ENCODE results near the gene CCNL1.

Gene CCNL1

DNA sequence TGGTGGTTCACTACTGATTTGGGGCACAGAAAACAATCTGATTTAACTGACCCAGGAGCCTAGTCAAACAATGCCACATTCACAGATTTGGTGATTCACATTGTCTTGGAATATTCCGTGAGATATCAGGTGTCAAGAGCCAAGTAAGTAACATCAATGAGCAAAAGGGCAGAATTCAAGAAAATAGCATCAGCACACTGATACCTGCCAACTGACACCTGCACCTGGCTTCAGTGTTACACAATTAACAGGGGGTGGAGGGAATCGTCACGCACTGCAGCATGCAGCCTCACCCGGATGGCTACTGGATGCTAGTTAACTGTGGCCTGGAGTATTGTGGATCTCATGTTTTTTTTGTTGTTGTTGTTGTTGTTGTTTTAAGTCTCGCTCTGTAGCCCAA lies 17.6 kb downstream of the CCNL1 start:
- peak; percentile 30 to 71 for DNase-seq

DNA sequence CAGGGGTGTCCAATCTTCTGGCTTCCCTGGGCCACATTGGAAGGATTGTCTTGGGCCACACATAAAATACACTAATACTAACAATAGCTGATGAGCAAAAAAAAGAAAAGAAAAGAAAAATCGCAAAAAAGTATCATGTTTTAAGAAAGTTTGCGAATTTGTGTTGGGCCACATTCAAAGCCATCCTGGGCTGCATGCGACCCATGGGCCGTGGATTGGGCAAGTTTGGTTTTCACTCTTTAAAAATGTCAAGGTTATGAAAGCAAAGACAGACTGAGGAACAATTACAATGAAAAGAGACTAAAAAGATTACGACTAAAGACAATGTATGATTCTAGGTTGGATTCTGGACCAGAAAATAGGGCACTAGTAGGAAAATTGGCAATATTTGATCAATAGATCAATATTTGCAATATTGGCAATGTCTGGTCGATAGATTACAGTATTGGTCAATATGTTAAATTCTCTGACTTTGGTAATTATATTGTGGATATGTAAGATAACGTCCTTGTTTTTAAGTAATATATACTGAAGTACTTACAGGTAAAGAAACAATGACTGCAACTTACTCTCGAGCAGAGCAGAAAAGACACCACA lies 19.9 kb downstream of the CCNL1 start:
- DNase-seq, result no peak

DNA sequence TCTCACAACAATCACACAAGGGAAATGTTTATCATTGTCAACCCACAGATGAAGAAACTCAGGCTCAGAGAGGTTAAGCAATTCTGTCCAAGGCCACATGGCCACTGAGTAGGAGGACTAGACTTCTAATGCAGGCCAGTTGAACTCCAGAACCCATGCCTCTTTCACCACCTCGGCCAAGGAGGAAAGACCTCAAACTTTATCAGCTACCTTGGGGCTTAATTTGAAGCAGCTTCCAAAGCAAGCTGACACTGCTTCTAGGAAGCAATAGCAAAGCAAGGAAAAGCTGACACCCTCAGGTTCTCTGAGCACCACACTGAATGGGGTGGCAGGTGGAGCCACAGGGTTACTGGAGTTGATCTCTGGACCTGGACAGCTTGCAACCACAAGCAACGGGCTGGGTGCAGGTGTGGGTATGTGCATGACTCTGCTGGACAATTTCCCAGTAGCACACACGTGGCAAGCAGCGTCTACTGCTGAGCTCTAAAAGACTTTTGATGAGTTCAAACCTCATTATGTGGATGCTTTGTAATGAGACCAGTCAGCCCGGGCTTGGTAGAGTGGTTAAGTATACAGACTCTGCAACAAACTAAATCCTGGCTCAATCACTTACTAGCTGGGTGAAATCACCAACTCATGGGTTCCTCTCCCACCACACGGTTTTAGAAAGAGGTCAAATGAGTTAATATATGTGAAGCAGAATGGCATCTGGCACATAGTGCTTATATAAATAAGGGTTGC lies 23.1 kb downstream of the CCNL1 start:
- peak in 1 of 2 experiments; percentile 26 for DNase-seq

DNA sequence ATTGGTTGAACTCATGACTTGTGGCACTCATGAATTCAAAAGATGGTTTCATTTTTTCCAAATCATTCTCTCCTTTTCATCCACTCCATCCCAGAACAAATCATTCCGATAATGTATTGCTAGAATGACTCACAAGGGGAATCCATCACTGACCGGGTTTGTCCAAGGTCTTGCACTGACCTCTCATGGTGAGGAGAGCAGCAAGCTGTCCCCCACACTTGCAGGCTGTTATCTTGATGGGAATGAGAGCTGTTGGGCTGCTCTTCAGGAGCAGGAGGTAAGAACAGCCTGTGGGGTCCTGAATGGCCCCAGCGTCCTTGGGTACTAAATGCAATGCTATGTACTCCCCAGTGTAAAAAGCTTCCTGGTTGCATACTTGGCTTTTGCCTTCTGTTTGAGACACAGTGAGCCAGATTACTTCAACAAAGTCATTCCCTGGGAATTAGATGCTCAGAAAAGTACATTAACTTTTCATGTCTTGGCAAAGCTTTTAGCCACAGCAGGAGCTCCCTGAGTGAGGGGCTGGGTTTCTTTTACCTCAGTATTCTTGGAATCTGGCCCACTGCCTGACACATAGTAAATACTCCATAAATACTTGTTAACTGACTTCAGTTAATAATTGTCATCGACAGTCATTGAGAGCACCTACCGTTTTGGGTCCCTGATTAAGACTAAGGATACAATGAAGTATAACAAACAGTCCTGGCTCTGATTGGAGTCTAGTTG lies 24.1 kb downstream of the CCNL1 start:
- peak in 1 of 2 experiments; percentile 24 for DNase-seq

DNA sequence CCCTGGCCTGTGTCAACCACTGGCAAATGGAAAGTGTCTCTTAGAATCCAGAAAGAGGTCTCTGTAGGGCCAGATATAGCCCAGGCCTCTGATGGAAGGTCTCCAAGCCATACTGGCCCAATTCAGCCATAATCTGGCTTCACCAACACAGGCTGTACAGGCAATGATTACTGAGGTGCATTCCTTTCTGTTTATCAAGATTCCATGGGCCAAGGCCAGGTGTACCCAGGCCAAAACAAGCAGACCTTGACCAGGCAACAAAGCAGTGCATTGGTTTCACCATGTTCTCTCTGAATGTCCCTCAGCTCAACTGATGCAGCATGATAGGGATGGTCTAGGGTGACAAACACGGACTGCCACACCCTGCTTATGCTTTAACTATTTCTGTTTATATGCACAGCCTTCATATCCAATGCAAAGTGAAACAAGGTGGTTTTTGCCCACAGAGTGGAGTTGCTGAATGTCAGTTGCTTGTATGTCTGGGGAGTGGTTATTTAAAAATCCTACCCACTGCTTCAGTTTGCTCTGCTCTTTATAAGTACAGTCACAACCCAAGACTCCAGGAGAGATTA lies 25.2 kb downstream of the CCNL1 start:
- DNase-seq, result peak; percentile 23 to 63

DNA sequence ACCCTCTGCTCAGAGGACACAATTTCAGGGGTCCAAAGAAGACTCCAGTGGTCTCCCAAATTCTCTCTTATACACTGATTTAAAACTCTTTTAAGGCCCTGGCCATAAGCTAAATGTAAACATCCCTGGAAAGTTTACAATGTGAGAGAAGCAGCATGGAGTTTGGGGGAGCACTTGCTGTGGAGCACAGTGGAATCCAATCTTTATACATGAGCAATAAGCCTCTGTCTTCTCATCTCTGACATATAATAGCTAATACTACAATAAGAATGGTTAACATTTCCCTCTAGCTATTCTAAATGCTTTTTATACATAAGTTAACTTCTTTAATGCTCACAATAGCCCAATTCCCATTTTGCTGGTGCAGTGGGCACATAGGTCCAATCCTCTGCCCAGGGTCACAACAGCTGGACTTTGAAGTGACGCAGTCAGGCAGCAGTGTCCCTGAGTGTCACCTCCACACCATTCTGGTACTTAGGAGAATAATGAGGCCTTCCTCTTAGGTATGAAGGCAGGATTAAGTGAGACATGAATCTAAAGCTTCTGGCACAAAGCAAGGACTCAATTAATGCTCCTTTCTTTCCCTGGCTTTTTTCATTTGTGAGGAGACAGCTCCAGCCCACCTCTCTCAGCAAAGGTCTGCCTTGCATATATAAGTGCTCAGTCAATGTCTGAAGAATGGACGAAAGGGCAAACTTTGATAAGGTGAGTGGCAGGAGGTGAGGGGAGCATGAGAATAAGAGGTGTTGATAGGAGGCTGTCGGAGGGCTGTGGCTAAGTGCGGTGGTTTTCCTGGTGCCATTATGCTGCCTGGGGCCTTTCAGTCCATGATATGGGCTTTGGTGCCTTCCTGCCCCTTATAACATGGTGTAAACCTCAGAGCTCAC lies 26.3 kb downstream of the CCNL1 start:
- no peak for DNase-seq

DNA sequence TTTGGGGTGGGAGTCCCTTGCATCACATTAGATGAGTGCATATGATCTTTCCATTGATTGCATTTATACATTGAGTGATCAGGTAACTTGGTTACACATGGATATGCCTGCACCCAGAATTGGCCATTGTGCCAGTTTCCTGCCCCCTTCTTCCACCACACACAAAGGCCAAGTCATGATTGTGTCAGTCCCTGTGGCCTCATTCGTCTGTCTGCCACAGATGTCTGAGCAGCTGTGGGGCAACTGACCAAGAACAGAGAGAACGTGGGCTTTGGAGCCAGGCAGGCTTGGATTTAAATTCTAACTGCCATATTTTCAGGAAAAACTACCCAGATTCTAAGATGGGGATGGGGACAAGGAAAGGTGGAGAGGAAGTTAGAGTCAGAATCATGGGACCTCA lies 27.0 kb downstream of the CCNL1 start:
- no peak for DNase-seq

DNA sequence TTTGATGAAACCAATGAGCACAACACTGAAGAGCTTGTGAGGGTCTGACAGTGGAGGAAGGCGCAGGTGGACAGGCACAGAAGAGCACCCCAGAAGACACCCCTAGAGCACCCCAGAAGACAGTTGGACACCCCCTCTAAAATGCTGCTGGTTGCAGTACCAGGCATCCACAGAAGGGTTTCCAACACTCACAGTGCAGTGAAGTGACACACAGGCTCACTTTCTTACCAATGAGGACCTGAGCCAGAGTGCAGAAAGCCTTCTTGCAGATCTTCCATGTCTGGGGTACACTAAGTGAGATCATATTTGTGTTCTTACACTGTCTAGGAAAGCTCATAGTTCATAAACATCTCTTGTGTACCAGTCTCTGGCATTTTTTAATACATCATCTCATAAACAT lies 27.6 kb downstream of the CCNL1 start:
- DNase-seq, result no peak

DNA sequence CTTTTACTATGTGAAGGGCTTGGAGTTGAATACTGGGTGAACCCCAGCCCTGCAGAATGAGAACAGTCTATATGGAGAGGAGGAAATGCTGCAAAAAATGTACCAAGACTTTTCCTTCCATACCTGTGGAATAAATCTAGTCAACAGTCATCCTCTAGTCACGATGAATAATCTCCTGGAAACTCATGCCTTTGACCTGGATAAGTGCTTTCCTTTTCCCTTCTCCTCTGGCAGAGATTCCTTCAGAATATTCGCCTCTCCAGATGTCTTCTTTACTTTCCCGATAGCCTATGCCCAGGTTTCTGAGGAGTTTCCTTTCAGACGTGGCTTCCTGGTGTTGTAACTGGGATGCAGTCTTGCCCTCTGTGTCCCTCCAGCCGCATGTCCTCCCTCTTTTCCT lies 28.1 kb downstream of the CCNL1 start:
- no peak for DNase-seq

DNA sequence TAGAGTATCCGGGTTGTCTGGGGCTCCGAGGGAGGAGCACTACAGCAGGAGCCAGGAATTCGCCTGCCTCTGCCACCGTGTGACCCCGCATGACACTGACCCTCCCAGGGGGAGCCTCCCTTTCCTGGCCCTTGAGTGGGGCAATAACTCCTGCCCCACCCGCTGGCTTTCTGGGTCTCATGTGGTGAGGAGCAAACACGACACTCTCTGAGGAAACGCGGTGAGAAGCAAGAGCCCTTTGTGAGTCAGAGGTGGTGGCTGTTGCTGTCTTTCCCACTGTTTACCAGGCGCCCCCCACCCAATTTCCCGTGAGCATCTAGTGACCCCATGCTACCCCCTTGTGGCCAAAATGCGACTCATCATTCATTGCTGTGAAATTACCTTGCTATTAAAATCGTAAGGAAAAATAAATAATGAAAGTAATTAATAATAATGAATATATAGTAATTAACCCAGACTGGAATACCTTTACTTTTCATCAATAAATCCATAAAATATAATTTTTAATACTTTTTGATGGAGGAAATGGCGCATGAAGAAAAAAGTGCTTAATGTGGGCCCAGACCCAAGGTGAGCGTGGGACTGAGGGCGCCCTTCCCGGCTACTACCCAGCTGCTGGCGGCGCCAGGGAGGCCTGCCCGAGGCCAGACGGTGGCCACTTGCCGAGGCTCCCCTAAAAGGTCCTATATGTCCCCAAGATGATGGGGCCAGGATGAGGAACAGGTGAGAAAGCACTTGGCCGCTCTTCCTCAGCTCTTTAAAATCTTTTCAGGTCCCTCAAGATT lies 29.3 kb downstream of the CCNL1 start:
- peak; percentile 84 to 95 for DNase-seq

DNA sequence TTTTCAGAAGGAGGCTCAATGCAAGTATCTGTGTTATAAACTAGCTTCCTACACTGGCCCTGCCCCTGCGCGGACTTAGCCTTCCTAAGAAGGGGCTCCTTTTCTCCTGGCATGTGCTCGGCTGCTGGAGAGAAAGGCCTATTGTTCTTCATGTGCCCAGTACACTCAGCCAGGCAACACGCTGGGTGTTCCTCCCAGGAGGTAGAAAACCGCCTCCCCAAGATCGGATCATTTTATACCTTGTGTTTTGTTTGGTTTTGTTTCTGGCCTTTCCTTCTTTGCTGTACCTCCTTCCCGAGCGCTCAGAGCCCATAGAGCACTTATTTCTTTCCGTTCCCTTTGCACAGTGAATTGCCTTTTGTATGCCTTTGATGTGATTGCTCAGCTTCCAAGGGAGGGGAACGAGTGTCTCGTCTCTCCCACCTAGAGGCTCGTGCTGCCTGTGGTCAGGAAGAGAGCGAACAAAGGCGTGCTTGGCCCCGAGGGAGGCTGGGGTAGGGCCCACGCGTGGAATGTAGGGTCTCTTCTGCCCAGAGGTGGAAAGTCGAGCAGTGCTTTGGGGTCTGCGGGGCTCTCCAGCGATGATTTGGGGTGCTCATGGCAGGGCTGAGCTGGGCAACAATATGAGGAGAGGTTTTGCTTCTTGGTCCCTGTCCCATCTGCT lies 30.0 kb downstream of the CCNL1 start:
- DNase-seq, result peak; percentile 86 to 91

DNA sequence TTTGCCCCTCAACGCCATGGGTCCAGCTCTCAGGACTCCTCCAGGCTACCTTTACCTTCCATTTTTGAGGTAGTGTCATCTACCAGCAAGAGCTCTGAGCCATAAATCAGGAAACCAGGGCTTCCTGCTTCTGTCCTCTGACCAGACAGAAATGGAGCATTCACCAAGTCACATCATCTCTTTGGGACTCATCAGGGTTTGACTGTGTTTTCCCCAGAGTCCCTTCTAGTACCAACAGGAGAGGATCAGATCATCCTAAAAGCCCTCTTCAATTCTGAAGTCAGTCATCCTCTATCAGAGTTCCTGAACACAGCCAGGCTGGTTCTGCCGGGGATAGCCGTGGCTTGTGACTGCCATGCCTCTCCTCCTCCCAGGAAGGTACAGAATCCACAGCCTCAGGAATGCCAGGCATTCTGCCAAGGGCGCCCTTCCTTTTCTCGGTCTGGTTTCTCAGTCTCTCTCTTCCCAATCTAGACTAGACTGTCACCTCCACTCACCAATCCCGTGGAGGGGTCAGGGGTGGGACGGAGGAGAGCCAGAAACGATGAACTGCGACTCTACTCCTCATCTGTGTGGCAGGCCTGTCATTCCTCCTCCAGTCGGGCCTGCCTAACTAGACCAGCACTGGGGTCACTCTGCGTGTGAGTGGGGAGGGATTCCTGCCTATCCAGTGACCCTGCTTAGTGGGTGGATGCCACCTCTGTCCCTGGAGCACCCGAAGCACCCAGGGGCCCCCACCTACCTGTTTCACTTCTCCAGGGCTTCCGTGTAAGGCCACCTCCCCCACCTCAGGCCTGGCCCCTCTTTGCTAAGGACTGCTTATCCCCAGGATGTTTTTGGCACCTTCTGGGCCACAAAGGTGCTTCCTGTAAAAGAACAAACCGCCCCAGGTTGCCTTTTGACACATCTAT lies 30.9 kb downstream of the CCNL1 start:
- DNase-seq, result peak in 1 of 2 experiments; percentile 52

DNA sequence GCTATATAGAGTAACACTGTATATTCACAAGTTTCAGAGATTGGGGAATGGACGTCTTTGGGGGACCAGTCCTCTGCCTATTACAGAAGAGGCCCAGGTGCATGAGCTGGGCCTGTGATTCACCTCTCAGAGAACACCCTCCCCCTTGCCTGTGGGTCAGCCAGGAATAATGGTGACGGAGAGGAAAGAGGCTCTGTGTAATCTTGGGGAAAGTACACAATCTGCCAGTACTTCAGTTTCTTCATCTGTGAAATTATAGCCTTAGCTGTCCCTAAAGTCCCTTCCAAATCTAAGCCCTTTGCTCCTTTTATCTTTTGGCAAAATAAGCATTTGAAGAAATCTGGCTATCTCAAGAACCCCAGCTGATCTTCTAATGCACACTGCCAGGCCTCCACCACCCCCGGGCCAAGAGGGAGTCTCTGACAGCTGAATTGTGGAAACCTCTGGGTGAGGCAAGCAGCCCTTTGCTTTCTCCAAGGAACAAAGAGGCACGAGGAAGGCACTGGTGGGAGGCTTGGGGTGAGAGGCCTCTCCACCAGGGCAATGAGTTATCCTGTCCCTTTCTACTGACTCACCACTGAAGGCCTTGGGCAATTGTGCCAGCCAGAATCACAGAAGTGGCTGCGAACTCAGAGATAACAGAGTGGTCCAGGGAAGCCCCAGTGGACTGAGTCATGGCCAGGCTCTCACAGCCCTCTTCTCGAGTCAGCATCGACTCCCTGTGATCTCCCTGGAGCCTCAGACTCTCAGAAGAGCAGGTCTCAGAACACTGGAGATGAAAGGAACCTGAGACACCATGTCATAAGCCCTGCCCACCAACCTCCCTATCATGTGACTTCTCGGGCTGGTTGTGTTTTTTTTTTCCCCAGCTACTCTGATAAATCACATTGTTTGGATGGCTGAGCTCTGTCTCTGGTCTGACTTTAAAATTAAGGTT lies 31.8 kb downstream of the CCNL1 start:
- no peak for DNase-seq

DNA sequence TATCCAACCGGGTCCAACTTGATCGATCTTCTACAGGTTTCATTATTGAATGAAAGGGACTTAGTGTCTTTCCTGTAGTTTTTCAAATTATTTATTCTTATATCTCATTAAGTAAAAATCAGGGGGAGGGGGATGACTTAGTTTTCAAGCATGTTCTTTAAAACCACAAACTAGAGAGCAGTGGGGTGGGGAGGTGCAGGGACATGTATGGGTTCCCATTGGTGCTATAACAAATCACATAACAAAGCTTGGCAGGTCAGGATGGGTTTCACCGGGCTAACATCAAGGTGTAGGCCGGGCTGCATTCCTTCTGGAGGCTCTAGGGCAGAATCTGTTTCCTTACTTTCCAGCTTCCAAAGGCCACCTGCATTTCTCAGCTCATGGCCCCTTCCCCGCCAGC lies 32.7 kb downstream of the CCNL1 start:
- DNase-seq, result no peak

DNA sequence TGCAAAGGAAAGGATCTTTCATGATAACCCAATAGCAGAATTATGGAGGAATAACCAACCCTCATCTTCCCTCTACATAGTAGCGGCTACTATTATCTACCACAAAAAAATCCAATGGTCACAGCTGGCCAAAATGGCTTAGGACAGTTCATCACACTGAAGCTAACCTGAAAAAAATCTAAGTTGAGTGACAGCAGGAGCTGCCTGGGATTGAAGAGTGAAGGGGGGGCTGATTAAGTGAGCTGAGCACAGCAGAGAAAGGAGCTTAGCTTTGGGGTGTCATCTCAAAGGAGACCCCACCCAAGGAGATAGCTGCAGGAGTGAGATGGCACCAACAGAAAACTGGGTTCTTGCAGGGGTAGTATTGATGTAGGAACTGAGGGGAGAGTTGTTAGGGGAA lies 33.6 kb downstream of the CCNL1 start:
- no peak for DNase-seq

DNA sequence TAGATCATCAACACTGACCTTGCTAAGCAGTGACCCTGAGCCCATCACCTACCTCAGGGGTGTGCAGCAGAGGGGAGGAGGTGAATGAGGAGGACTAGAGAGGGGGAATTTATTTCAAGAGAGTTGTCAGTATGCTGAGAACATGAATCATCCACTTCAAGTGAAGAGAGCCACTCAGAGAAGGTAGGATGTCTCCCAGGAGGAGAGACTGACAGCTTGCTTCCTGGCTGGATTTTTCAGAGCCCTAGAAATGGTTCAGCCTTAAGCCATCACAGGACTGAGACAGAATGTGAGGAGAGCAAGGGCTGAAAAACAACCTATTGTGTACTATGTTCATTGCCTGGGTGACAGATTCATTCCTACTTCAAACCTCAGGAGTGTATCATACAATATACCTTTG lies 34.8 kb downstream of the CCNL1 start:
- DNase-seq, result no peak

DNA sequence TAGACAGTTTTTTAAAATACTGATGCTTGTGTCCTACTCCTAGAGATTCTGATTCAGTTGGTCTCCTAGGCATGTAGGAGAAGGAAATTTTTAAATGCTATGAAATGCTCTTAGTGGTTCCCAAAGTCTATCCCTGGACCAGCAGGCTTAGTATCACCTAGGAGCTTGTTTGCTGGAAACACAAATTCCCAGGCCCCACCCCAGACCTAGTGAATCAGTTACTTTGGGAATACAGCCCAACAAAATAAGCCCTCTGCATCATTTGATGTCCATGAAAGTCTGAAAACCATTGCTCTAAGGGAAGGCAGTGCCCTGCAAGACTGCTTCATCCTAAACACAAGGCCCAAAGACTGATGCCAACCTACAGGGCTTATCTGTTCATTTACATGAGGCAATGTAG lies 36.3 kb downstream of the CCNL1 start:
- DNase-seq, result no peak

DNA sequence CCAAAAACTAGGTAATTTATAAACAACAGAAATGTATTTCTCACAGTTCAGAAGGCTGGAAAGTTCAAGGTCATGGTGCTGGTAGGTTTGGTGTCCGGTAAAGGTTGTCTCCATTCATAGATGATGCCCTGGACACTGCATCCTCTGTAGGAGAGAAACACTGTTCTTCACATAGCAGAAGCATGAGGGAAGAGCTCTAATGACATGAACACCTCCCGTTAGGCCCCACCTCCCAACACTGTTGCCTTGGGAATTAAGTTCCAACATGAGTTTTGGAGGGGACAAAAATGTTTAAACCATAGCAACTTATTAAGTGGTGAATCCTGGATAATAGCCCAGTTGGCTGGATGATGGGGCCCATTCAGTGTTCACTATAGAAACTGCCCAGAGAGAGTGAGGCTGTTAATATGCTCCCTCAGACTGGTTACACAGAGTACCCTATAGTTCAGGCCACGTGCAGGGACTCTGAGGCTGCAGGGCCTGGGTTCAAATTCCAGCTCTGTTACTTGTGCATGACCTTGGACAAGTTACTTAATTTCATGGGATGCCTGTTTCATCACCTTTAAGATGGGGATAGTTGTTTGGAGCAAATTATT lies 37.0 kb downstream of the CCNL1 start:
- no peak for DNase-seq

DNA sequence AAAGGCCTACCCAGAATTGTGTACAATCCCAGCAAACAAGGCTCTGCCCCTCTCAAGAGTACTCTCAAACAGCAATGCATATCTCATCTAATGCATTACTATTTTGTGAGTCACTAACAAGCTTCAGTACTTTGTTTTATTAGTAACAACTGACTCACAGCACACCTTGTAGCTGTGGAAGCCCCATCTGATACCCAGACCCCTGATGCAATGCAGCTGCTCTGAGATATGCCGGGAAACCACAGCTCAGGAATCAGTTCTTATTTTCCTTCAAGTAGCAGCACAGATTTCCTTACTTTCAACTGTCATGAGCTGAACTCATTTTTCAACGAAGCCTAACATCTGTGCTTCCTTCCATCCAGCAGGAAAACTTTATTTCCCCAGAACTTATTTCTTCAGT lies 37.8 kb downstream of the CCNL1 start:
- no peak for DNase-seq

Measured in NCI-H526 (cell line).